ENCODE measurements around the gene PKNOX2. TPM values are rescaled to one million over a fixed set of nuclear protein-coding genes. Genes with fewer than 3 reads are reported as not detected.

Gene PKNOX2
- total and polyA plus RNA-seq, 9 donors = 10.6 to 42.3 (median 30.0) TPM

DNA sequence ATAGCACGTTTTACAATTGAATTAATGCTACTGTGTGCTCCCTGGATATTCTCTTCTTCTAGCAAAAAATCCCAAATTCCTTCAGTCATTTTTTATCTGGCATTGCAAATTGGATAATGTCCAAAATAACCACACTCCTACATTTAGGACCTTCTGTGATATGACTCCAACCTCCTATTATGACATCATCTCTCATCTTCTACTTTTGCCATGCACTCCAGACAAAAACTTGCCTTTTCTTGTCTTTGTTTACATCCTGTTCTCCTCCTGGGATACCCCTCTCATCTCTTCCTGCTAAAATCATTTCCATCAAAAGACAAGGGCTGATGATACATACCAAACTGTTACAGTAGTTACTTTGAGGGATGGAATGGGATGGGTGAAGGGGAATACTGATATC is 32.5 kb upstream of the PKNOX2 start:
- Histone ChIP-seq H3K4me3 (no peak overlapping the region), H3K4me1 (ENCODE audit: insufficient read depth) (no peaks in the 10 kb centered on the region), H3K36me3 (no peaks in the 10 kb centered on the region), H3K27ac (no peak overlapping the region), H3K27me3 (no peaks in the 10 kb centered on the region), H3K9me3 (no peaks in the 10 kb centered on the region)
- intact Hi-C loops (cut with DNase I) = no loop called here
- no peak for DNase-seq
- 58 to 59% (median 59%) methylated on average over 1 of the region's 1 CpG for WGBS, 3 donors
- TF ChIP-seq POLR2A (IDR thresholded peaks at IDR 0.05) (no peak), EP300 (IDR thresholded peaks at IDR 0.05) (no peak)
- TF ChIP-seq, protein P1, sequence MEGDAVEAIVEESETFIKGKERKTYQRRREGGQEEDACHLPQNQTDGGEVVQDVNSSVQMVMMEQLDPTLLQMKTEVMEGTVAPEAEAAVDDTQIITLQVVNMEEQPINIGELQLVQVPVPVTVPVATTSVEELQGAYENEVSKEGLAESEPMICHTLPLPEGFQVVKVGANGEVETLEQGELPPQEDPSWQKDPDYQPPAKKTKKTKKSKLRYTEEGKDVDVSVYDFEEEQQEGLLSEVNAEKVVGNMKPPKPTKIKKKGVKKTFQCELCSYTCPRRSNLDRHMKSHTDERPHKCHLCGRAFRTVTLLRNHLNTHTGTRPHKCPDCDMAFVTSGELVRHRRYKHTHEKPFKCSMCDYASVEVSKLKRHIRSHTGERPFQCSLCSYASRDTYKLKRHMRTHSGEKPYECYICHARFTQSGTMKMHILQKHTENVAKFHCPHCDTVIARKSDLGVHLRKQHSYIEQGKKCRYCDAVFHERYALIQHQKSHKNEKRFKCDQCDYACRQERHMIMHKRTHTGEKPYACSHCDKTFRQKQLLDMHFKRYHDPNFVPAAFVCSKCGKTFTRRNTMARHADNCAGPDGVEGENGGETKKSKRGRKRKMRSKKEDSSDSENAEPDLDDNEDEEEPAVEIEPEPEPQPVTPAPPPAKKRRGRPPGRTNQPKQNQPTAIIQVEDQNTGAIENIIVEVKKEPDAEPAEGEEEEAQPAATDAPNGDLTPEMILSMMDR (IDR thresholded peaks at IDR 0.05) = no peak

DNA sequence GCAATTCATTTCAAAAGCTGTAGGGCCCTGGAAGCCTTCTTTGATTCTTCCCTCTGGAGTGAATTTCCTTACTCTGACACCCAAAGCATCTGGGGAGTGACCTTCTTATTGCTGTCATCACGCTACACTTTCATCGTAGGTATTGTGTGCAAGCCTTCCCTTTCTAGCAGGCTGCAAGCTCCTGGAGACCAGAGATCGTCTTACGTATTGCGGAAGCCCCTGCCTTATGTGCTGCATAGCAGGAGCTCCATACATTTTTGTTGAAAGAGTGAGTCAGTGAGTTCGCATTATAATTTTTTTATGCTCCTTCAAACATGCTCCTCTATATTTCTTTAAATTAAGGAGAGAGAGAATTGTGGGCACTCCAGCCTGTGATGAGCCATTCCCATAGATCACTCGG is 32.0 kb upstream of the PKNOX2 start:
- Histone ChIP-seq H3K27ac (no peak overlapping the region), H3K4me3 (no peak overlapping the region), H3K9me3 (no peaks in the 10 kb centered on the region), H3K4me1 (ENCODE audit: insufficient read depth) (no peaks in the 10 kb centered on the region), H3K27me3 (no peaks in the 10 kb centered on the region), H3K36me3 (no peaks in the 10 kb centered on the region)
- 82% methylated on average over 7 of the region's 7 CpGs for WGBS, 3 donors
- TF ChIP-seq EP300 (IDR thresholded peaks at IDR 0.05) = no peak
- TF ChIP-seq, protein P1 (IDR thresholded peaks at IDR 0.05) = no peak
- TF ChIP-seq POLR2A (IDR thresholded peaks at IDR 0.05) = no peak
- no peak for DNase-seq
- intact Hi-C loops (cut with DNase I) = no loop called here

DNA sequence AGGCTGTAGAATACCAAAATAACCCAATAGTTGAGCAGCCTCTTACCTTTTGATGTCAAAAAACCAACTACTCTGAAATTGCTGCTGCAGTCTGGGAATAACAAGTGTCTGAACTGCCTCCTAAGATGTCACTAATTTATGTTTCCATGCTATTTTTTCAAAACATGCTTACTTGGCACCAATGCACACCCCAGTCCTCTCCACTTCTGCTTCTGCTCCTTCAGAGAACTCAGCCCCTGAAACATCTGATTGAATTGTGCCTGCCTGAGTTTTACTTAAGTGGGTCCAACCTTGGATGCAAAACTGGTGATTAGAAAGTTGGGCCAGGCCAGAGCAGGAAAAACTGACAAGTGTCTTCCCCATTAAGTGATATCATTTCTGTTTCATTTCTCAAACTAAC is 28.6 kb upstream of the PKNOX2 start:
- Histone ChIP-seq H3K36me3 (no peaks in the 10 kb centered on the region), H3K27me3 (no peaks in the 10 kb centered on the region), H3K4me3 (no peak overlapping the region), H3K27ac (no peak overlapping the region), H3K4me1 (ENCODE audit: insufficient read depth) (no peaks in the 10 kb centered on the region), H3K9me3 (no peaks in the 10 kb centered on the region)
- intact Hi-C loops (cut with DNase I) = no loop called here
- DNase-seq = no peak
- TF ChIP-seq POLR2A (IDR thresholded peaks at IDR 0.05) (no peak), EP300 (IDR thresholded peaks at IDR 0.05) (no peak)
- TF ChIP-seq, protein P1 (IDR thresholded peaks at IDR 0.05) = no peak

DNA sequence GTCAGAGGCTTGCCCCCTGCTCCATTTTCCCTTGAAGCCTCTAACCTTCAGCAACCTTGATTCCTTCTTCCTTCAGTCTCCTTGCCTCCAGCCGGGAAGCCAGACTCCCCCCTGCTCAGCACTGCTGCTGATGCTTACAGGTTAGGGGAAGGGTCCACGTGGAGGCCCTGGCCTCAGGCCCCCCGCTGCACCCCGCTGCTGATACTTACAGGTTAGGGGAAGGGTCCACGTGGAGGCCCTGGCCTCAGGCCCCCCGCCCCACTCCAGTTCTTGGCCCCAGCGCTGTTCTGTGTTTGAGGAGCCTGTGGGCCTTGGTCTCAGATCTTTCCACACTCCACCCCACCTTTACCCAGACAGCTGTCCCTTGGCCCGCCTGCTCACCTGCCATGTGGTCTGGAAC is 25.6 kb upstream of the PKNOX2 start:
- no peaks in the 10 kb centered on the region for H3K9me3 ChIP-seq
- TF ChIP-seq POLR2A (IDR thresholded peaks at IDR 0.05) (no peak), EP300 (IDR thresholded peaks at IDR 0.05) (no peak)
- TF ChIP-seq, protein P1 (IDR thresholded peaks at IDR 0.05) = no peak
- no peak overlapping the region for H3K27ac ChIP-seq
- WGBS, 3 donors = 79 to 88% (median 84%) methylated on average over 8 of the region's 8 CpGs
- DNase-seq = no peak
- no peaks in the 10 kb centered on the region for H3K36me3 ChIP-seq
- H3K4me1 ChIP-seq (ENCODE audit: insufficient read depth) = peaks cover 2% of the 10 kb centered on the region
- H3K4me3 ChIP-seq = no peak overlapping the region
- intact Hi-C loops (cut with DNase I) = no loop called here
- H3K27me3 ChIP-seq = no peaks in the 10 kb centered on the region

DNA sequence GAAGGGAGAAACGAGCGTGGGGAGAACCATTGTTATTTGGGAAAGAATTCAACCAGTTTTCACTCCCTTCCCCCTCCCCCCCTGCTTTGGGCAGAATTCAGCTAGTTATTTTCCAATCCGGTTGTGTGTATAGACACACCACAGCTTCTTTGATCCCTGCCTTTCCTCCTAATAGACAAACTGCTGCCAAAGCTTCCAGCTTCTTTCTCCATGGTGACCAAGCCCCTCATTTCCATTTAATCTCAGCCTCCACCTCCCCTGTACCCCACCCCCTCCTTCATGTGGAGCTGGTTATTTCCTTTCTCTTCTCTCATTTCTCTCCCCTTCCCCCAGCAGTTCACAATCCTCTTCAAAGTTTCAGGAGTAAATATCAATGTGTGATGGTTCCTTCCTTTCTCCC is 24.8 kb upstream of the PKNOX2 start:
- no peak overlapping the region for H3K4me3 ChIP-seq
- no peak for DNase-seq
- H3K27me3 ChIP-seq = no peaks in the 10 kb centered on the region
- no peak overlapping the region for H3K27ac ChIP-seq
- no peaks in the 10 kb centered on the region for H3K36me3 ChIP-seq
- intact Hi-C loops (cut with DNase I) = loop anchor here in 1 of 4 donors (10.0 kb wide), 1 partner anchor 45 kb away; no protein-coding TSS in a partner anchor
- H3K4me1 ChIP-seq (ENCODE audit: insufficient read depth) = peaks cover 2% of the 10 kb centered on the region
- 25 to 49% (median 42%) methylated on average over 3 of the region's 3 CpGs for WGBS, 3 donors
- TF ChIP-seq POLR2A (IDR thresholded peaks at IDR 0.05) (no peak), EP300 (IDR thresholded peaks at IDR 0.05) (no peak)
- TF ChIP-seq, protein P1 (IDR thresholded peaks at IDR 0.05) = no peak
- H3K9me3 ChIP-seq = no peaks in the 10 kb centered on the region

Measured in ovary (tissue), 9 donors.